ENCODE results near the gene RAB43.

RAB43 gene

DNA sequence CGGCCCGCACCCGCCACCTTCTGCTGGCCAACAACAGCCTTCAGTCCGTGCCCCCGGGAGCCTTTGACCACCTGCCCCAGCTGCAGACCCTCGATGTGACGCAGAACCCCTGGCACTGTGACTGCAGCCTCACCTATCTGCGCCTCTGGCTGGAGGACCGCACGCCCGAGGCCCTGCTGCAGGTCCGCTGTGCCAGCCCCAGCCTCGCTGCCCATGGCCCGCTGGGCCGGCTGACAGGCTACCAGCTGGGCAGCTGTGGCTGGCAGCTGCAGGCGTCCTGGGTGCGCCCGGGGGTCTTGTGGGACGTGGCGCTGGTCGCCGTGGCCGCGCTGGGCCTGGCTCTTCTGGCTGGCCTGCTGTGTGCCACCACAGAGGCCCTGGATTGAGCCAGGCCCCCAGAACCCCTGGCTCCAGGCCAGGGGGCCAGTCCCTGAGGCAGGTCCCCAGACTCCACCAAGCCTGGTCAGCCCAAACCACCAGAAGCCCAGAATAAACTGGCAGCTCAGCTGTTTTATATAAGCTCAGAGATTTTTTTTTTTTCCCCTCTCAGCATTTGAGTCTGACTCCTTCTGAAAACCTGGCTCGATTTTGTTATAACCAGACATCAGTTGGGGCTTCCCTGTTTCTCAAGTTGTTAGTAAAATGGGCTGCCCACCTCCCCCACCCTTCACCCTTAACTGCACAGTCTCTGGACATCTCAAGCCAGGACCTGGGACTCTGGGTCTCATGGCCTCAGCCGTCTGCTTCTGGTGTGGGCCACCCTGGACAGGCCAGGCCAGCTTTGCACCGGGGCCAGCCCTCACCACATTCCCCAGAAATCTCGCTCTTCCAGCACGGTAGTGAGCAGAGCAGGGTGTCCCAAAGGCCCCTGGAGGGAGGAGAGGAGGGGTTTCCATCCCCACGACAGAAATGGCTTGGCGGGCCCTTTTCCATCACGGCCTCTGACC is 59.4 kb downstream of the RAB43 start:
- no peak for DNase-seq (ENCODE audit: low read depth in 1 of 2, low spot score in 1 of 2)

DNA sequence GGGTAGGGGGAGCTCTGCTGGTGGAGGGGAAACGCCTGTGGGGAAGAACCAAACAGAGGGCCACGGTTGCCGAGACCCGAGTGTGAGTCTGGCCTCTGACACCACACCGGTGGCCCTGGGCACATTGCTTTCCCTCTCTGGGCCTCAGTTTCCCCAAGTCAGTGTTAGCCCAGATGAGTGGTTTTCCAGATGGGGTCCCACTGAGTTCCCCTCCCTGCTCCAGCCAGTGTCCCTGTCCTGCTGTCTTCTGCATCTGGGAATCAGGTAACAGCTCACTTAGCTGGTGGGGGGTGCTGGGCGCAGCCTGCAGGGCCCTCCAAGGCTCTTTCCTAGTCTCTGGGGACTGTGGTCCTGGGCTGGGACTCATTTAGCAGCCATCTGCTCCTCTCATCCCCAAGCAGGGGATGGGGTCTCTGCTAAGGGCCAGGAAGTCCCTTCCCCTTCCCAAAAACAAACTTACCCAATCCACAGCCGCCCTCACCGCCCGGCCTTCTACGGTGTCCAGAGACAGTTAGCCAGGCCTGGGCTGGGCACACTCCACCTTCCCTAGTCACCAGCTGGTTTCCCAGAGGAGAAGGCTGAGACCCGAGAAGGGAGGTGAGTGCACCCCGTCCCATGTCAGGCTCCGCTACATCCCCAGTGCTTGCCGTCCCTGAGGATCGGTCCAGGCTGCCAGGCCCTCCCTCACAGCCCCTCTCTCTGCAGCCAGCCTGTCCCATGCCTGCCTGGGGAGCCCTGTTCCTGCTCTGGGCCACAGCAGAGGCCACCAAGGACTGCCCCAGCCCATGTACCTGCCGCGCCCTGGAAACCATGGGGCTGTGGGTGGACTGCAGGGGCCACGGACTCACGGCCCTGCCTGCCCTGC is 60.3 kb downstream of the RAB43 start:
- no peak for DNase-seq (ENCODE audit: low read depth in 1 of 2, low spot score in 1 of 2)

DNA sequence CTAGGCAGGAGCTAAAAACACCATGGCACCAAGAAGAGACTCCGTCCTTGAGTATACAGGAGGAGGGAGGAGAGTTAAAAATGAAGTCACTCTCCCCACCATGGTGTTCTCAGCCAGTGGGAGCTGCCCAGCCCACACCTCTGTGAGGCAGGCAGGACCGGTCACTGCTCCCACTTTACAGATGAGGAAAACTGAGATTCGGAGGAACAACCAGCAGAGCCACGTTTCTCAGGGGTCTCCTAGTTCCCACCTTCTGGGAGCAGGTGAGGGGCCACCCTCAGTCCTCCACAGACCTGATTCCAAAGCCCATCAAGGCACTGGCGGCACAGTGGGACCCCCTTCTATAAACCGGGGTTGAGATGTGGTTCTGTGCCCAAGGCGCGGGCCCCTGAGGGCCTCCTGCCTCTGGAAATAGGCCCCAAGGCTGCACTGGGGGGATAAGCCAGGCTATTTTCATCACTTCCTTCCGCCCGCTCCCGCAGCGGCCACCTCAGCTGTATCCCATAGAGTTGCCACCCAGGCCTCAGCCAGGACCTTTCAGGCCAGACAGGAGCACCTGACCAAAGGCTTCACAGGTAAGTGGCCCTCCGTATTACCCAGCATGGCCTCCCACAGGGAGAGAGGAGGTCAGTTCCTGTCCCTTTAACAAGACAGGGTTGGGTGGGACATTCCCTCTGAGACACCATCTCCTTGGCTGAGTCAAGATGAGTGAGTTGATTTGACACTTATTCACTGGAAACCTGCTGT is 61.2 kb downstream of the RAB43 start, which contains the start of gene GP9:
Gene GP9, plus strand, starts transcription at position 504 of the 747 bp plus-strand sequence. CDS start 961 bp downstream, outside the sequence.
- no peak for DNase-seq (ENCODE audit: low read depth in 1 of 2, low spot score in 1 of 2)

DNA sequence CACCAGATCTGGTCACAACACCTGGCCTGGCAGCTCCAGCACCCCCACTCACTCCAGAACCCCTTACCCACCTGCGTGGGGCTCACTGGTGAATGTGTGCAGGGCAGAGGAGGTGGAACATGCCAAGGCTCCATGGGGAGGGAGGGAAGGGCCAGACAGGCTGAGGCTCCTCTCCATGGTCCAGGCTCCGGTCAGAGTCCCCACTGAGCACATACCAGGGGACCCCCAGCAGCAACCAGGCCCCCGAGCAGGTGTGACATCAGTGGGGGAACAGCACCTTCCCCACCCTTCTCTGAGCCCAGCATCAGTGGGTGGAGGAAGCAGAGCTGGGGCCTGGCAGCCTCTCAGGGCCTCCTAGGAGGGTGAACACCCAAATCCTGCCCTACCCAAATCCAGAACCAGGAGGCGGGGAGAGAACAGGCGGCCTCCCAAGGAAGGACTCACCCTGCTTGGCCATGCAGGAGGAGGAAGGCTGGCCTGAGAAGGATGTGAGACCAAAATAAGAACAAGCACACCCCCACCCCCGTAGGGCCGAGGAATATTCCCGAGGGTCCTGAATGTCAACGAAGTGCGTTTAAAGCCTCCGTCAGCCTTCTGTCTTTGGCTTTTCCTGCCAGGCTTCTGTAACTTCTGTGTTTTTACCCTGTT is 62.2 kb downstream of the RAB43 start:
- DNase-seq (ENCODE audit: low read depth in 1 of 2, low spot score in 1 of 2): no peak

DNA sequence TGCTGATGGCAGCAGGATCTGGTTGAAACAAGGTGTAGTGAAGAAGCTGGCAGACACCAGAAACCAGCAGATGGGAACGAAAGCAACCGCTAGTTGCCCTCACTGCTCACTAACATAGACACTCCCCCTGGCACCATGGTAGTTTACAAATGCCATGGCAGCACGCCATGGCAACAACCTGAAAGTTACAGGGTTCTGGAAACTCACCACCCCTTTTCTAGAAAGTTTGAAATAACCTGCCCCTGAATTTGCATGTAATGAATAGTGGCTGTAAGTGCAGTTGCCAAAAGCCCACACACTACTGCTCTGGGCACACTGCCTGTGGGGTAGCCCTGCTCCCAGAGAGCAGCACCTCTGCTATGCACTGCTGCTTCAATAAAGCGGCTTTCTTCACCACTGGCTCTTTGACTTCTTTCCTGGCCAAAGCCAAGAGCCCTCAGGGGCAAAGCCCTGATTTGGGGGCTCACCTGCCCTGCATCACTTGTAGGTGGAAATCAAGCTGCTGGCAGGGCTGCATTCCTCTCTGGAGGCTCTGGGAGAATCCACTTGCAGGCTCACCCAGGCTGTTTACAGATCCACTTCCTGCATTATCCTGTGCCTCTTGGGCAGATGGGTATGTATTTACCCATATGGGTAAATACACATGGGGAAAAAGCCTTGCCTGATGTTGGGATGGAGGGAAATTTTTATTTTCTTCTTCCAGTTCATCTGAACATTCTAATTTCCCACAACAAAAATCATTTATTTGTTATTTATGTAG is 63.0 kb downstream of the RAB43 start:
- DNase-seq (ENCODE audit: low read depth in 1 of 2, low spot score in 1 of 2): no peak

DNA sequence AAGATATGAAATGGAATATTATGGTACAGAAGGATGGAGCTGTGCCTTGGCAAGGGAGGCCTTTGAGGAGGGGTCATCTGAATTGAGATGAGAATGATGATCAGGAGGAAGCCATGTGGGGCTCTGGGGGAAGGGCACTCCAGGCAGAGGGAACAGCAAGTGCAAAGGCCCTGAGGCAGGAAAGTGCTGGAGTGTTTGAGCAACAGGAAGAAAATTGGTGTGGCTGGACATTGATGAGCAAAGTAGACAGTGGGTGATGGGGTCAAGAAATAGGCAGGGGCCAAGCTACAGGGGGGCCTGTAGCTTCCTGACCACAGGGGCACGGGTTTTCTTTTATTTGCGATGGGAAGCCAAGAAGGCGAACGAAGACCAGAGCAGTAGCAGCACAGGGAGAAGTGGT is 64.4 kb downstream of the RAB43 start:
- DNase-seq (ENCODE audit: low read depth in 1 of 2, low spot score in 1 of 2): no peak

DNA sequence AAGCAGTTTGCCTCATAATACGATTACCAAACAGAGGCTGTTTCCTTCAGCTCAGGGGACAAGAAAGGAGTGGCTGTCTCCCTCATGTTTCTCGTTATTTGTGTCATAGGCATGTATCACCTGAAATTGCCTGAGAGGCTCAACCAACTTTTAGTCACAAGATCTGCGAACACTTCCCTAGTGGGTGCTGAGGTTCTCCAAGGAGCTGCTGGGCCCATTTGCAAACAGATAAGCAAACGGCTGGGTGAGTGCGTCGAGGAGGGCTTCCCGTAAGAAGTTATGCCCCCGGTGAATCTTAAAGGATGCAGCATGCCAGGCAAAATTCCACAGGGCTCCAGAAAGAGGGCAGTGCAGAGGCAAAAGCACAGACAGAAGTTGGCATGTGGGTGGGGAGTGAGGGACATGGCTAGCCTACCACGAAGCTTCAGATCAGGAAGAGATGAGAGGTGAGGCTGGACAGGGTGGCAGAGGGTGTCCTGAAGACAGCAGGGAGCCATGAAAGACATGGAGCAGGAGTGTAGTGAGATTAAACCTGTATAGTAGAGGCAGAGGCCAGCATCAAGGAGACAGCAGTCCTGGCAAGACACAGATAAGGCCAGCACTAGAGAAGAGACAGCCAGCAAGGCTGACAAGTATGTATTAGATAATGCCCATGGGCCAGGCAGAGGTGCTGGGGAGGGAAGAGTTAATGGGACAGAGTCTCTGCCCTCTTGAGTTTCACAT is 65.0 kb downstream of the RAB43 start:
- no peak for DNase-seq (ENCODE audit: low read depth in 1 of 2, low spot score in 1 of 2)

DNA sequence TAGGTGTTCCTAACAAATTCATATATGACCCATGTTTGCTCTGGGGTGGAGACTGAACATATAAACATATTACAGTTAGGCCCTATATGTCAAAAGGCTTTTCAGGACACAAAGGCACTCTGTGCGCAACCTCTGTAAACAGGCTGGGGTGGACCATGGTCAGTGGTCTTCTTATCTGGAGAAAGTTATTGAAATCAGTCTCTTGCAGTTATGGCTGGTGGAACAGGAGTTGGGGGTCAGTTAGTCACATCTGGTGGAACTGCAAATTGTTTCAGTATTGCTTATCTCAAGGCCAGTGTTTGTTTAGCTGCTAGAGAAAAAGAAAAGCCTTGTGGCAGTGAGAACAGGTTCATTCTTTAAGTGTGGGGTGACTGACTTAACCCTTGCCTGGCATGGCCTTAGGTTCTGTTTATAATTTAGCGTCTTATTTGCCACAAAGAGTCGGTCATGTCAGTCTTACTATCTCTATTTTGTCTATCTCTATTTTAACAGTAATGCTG is 66.9 kb downstream of the RAB43 start:
- DNase-seq (ENCODE audit: low read depth in 1 of 2, low spot score in 1 of 2): no peak

DNA sequence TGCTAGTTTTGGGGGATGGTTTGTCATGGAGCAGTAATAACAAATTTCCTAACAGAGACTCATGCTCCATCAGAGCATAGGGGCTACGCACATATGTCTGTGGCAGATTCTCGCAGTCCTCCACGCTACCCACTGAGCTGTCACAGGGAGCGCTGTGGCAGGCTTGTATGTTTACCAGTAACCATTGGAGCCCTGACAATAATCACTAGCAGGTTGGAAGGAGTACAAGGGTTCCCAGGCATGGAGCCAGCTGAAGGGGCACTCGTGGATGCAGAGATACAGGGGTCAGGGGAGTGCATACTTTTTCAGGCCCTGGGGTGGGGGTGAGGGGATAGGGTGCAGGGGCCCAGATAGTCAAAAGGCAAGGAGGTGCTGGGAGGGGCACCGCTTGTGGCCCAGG is 68.9 kb downstream of the RAB43 start:
- no peak for DNase-seq (ENCODE audit: low read depth in 1 of 2, low spot score in 1 of 2)

DNA sequence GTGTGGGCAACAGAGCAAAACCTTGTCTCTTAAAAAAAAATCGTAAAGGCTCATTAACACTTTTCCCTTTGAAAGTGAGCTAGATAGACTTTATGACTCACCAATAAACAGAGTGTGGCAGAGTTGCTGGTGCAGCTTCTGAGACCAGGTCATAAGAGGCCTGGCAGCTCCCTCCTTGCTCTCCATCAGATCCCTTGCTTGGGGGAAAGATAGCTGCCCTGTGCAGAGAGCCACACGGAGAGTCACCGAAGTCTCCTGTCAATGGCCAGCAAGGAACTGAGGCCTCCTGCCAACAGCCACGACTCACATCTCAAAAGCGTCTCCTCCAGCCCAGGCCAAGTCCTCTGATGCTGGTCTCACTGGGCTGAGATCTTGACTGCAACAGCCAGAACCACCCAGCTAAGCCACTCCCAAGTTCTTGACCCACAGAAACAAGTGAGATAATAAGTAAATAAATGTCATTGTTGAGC is 69.7 kb downstream of the RAB43 start:
- DNase-seq (ENCODE audit: low read depth in 1 of 2, low spot score in 1 of 2): no peak

DNA sequence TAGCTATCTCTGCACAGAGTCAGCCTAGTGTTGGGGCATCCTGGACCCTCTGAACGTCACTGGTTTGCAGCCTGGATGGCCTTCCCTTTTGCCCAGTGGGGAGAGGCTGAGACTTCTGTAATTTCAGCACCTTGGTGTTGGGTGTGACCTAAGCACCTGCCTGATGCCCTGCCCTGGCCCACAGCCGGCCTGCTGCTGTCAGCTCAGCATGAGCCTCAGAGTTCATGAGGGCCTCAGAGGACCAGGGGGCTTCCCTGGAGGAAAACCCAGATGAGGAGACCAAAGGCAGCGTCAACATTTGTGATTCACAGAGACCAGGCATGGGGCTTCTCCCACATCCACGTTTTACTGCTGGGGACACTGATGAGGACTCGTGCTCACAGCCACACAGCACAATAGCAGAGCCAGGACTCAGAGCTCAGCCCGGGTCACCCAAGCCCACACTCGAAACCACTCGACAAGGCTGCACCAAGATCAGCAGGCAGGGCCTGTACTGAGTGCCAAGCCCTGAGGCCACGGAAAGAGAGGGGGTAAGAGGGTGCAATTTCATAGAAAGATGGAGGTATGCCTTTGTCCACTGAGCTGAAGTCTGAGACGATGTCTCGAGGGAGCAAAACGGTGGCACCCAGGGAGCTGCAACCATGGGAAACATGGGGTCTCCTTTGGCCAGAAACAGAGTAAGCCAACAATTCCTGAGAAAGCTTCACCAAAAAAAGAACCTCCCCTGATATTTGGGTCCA is 70.9 kb downstream of the RAB43 start:
- no peak for DNase-seq (ENCODE audit: low read depth in 1 of 2, low spot score in 1 of 2)

DNA sequence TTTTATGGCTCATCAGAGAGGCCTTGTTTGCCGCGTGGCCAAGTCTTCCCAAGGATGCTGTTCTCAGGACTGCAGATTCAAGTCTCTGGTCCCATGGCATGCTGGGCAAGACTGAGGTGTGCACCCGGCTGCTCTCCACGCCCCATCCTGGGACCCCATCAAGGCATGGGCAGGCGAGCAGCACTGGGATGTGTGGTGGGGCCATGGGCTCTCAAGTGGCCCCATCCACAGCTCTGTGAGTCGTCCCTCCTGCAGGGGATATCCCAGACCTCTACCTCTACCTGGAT is 74.1 kb downstream of the RAB43 start:
- no peak for DNase-seq (ENCODE audit: low read depth in 1 of 2, low spot score in 1 of 2)

DNA sequence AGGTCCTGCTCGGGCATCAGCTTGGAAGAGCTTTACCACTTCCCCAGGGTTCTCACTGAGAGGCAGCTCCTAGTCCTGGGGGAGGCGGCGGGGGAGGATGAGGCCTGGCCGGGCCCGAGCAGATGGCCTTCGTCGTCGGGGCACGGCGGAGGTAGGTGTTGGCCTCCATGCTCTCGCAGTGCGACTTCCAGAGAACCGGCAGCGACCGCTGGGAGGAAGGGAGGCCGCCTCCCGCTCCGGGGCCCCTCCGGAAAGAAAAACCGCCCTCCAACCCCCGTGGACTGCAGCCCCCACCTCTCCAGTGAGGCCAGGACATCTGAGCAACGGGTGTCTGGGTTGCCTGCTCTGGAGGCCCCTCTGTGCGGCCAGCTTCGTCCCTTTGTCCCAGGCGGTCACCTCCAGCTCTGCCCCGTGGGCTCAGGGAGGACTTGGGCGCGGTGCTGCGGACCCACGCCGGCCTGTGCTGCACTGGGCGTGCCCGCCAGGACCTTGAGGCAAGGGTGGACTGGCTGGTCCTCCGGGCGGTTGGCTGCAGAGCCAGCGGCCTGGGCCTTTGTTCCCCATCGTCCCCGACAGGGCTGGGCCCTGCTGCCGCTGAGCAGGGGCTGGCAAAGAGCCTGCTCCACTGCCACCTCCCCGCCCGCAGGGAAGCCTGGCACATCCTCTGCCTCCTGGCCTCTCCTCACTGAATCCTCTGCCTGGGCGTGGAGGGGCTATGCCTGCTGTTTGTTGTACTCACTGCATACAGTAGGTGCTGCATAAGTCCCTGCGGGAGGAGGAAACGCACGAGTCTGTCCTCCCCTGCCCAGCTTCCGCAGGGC is 74.7 kb downstream of the RAB43 start:
- DNase-seq (ENCODE audit: low read depth in 1 of 2, low spot score in 1 of 2): no peak

DNA sequence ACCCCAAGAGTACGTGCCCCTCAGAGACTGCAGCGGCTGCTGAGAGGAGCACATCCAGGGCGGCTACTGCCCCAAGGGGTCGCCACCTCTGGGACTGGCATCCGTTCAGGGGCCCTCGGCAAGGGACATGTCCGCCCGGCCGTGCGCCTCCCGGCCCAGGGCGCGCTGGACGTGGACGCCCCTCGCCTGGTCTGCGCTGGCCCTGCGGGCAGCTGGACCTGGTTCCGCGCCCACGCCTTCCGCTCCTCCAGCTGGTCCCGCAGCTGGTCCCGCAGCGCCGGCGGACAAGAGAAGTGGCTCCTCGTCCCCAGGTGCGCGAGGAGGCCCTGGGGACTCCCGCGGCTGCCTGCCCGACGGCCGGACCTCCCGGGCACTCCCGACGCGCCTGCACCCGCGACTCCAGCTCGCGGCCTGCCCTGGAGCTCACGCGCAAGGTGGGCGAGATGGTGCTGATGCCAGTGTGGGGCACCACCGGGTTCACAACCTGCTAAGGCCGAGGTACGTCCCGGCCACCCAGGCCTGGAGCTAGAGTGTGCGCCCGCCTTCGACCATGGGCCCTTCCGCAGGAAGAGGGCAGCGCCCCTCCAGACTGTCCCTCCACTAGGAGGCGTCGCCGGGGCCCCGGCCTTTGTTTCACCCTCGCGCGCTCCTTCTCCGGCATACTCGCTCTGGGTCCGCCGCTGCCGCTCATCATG is 75.4 kb downstream of the RAB43 start:
- DNase-seq (ENCODE audit: low read depth in 1 of 2, low spot score in 1 of 2): no peak

DNA sequence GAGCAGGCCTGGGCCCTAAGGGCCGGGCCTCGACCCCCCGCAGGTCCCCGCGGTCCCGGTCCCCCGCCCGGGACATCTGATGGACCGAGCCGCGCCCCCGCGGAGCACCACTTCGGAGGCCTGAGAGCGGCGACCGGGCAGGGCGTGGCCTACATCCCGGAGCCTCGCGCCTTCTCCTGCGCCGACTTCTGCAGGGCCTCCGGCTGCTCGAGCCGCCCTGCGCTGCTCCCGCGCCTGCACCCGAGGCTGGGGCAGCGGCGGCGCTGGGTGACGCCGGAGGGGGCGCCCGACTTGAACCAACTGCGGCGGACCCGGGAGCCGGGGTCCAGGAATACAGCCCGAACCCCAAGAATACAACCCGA is 75.9 kb downstream of the RAB43 start:
- no peak for DNase-seq (ENCODE audit: low read depth in 1 of 2, low spot score in 1 of 2)

DNA sequence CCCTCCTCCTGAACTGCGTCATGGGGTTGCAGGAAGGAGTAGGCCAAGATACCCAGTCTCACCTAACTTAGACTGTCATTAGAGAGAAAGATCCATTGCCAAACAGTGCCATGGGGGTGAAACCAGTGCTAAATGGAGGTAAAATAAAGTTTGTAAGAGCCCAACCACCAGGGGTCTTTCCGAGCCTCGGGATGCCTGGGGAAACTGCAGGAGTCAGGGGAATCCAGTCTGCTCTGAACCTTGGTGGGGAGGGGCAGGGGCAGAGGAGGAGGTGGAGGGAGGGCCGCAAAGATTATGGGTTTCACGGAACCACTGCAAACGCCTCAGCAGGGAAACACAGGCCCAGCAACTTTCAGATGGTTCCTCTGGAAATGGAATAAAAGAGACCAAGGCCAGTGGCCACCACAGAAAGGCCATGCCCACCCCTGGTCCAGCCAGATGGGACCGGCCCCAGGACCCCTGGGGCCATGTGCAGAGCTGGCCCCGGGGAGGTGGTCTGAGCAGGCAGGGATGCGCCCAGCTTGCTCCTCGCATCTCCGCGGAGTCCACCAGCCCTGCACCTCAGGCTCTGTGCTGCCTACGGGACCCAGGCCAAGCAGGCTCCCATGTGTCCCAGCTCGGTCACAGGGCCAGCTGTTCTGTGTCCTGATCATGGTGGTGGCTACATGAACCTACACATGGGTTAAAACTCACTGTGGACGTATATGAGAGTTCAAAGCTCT is 80.9 kb downstream of the RAB43 start:
- DNase-seq (ENCODE audit: low read depth in 1 of 2, low spot score in 1 of 2): no peak

DNA sequence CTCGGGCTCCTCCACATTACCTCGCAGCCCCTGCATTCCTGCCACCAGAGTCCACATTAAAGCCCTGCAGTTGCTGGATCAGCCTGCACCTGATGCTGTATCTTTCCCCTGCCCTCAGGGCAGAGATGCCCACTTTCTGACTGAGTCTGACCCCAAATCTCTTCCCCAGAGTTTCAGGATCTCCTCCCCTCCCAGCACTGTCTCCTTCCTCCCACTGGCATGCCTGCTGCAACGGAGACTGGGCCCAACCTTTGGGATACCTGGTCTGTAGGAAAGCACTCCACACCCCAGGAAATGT is 81.6 kb downstream of the RAB43 start:
- DNase-seq (ENCODE audit: low read depth in 1 of 2, low spot score in 1 of 2): no peak
